HG03460 (cell line): Measurements from ENCODE around the gene TMC5.
"Not testable (repeated sequence)": the region's sequence is repeated elsewhere in the genome, so short reads cannot be mapped to it uniquely, and the experiment has no call there.

Source experiments
- ATAC-seq: cut with Tn5 transposase; IDR thresholded peaks from one replicate; pipeline ENCODE4 v1.9.1; 2021; ENCODE audit not compliant: unreplicated experiment

The TMC5 gene

DNA sequence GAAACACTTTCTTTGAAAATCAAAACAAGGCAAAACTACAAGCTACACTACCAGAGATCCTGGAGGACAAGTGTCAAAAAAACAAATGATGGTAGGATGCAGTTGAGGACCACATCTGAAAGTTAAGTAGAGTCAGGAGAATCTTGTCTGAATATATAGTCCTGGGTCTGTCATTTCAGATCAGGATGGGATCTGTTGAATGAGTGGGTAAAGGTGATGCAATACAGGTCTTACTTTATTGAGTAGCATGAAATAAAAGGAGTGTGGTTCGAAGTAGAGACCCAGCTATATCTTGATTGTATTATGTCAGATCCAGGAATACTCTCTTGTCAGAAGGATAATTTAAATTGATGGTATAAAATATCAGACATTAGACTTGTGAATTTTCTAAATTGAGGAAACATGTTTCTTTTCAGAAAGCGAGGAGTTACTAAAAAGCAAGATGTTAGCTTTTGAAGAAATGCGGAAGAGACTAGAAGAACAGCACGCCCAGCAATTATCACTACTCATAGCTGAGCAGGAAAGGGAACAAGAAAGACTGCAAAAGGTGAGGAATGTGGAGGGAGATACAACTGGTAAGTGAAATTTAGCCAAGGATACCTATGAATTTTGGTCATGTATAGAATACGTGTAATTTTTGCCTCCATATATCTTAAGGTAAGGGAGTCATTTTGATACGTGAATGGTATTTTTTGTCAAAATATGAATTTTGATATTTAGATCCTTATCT lies 122.7 kb downstream of the TMC5 start:
- ATAC-seq: no peak

DNA sequence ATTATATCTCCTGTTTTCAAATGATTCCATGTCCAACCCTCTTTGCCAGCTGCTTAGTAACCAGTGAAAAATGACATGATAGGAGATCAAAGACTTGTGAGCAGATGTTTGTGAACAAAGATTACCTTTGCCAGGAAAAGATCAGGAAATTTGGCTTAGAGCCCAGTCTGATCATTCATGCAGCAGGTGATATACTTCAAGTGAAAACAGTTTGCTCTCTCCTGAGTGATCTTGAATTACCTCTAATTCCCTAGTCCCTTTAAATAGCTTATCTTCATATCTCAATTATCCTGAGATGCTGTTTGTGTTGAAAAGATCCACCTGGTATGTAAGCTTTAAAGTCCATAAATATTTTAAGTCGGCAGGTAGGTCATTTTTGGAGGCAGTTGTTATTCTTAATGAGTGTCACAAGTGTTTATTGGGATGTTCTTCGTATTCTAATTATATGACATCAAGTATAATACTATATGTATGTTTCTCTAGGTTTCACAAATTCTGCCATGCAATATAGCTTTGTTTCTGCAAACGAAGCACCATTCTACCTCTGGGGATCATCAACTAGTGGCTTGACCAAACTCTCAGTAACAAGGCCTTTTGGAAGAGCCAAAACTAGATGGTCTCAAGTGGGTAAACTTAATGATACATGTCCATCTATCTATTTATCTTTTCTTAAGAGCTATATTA lies 124.6 kb downstream of the TMC5 start:
- ATAC-seq: no peak

DNA sequence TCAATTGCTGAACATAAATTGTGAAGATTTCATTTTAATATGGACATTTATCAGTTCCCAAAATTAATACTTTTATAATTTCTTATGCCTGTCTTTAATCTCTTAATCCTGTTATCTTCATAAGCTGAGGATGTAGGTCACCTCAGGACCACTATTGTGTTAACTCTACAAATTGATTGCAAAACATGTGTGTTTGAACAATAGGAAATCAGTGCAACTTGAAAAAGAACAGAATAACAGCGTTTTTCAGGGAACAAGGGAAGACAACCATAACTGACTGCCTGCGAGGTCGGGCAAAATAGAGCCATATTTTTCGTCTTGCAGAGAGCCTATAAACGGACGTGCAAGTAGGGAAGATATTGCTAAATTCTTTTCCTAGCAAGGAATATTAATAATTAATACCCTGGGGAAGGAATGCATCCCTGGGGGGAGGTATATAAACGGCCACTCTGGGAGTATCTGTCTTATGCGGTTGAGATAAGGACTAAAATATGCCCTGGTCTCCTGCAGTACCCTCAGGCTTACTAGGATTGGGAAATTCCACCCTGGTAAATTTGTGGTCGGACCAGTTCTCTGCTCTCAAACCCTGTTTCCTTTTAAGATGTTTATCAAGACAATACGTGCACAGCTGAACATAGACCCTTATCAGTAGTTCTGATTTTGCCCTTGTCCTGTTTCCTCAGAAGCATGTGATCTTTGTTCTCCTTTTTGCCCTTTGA lies 125.8 kb downstream of the TMC5 start:
- not testable (repeated sequence) for ATAC-seq

DNA sequence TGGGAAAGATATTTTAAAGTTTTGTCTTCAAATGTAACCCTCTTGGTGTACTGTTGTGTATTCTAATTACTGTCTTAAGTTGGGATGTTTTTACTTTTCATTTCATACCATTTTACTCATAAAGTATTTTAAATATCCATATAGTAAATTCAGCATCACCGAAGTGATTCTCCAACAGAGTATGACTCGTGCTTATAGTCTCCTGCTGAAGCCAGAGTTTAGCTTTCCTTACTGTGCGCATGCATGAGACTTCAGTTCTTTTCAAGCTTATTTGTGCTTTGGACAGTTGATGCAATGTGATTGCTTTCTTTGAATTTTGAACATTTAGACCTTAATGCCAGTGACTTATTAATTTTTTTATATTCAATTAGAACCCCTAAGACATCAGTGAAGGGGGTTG lies 130.5 kb downstream of the TMC5 start:
- ATAC-seq: no peak
